ENCODE measurements around the gene ADM2. TPM values are rescaled to one million over a fixed set of nuclear protein-coding genes. Genes with fewer than 3 reads are reported as not detected.

ADM2 gene
- total and polyA plus RNA-seq, 2 of the 13 experiments (the other 11 are each of a cell fraction or from before 2014, with no cell fraction given) = 1.2 to 3.0 TPM

- TF ChIP-seq ZNF160 (CRISPR knock-in tag; IDR thresholded peaks at IDR 0.05) (0 out of 2 replicates have a peak, but pooled peaks have one; percentile 24), ZNF530 (CRISPR knock-in tag; IDR thresholded peaks at IDR 0.05; ENCODE audit: low read depth) (0 out of 2 replicates have a peak, but pooled peaks have one; percentile 56), SMAD9 (CRISPR knock-in tag; IDR thresholded peaks at IDR 0.05) (no peak), ZNF24 (IDR thresholded peaks at IDR 0.05) (no peak), ZNF788 (CRISPR knock-in tag; IDR thresholded peaks at IDR 0.05; ENCODE audit: borderline replicate concordance) (0 out of 2 replicates have a peak, but pooled peaks have one; percentile 40), ZNF737 (CRISPR knock-in tag; IDR thresholded peaks at IDR 0.05; ENCODE audit: borderline replicate concordance) (0 out of 2 replicates have a peak, but pooled peaks have one; percentile 26), ZNF891 (CRISPR knock-in tag; IDR thresholded peaks at IDR 0.05) (0 out of 2 replicates have a peak, but pooled peaks have one; percentile 27), AKAP8 (CRISPR knock-in tag; IDR thresholded peaks at IDR 0.05) (peak; percentile 89)
Measured at GRCh38 chr22:50445071-50445879, 36.1 kb upstream of the ADM2 start (continued).

DNA sequence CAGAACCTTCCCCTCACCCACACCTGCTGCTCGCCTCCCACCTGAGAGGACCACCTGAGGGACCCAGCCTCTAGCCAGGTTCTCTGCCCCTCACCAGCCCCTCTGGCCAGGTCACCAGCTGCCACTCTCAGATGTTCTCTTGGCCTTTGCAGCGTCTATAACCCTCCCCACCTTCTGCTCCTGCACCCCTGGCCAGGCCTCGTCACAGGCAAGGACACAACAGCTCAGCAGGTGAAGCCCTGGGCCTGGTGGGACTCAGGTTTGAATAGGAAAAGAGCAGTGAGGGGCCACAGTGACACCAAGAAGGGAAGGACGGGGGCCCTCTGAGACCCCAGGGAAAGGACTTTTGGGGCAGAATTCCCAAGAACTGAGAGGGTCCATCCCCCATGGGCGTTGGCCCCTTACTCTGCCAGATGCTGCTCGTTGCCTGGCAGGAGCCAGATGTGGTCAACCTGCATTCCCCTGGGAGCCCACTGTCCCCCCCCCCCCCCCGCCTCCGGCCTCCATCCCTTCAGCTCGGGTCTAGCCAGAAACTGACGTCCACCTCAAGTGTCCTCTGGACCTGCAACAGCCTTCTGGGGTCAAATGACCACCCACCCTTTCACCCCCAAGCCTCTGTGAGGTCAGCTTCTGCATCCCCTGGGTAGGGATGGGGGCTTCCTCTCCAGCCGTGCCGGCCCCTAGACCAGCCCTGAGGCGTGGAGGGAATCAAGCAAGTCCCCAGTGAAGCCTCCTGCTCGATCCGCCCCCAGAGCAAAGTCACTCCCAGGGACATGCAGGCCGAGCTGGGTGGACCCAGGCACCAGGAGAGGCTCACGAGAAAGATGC is 35.2 kb upstream of the ADM2 start:
- H3K4me2 ChIP-seq (ENCODE audit: low read depth, low read length) = no peak overlapping the region
- no TSS peak for BruUV-seq (replicated peaks)
- H2AFZ ChIP-seq (ENCODE audit: low read length) = no peak overlapping the region
- peaks cover 26 to 40% of the 10 kb centered on the region in 2 experiments; a peak in 4 of 5 replicates for H3K36me3 ChIP-seq (replicated peaks in 1 of 2; ENCODE audit: control insufficient read depth in 1 of 2, insufficient read depth in 2 of 2, low read length in 2 of 2)
- H4K20me1 ChIP-seq (ENCODE audit: insufficient read depth, low read length) = peaks cover 4% of the 10 kb centered on the region; the same call in 1 of the 2 replicates
- ChIA-PET CTCF (ENCODE audit: low intra/inter-chr PET ratio, low total read pairs) (no interaction called here), POLR2A (no interaction called here)
- no peaks in the 10 kb centered on the region for H3K27me3 ChIP-seq (ENCODE audit: control insufficient read depth in 1 of 2, insufficient read depth in 2 of 2, low read length in 2 of 2)
- H3K4me3 ChIP-seq (replicated peaks in 1 of 3; ENCODE audit: insufficient read depth in 1 of 3, low read depth in 2 of 3, low read length in 3 of 3) = no peak overlapping the region
- intact Hi-C loops (cut with micrococcal nuclease; ENCODE audit: unreplicated experiment) = no loop called here
- no peak overlapping the region for H3K9ac ChIP-seq (ENCODE audit: insufficient read depth, low read depth, low read length)
- DNase-seq (ENCODE audit: low spot score) (no peak), ATAC-seq (peak; percentile 3; the same call in 2 of the 3 replicates), FAIRE-seq (no peak)
- WGBS (ENCODE audit: low lambda C conversion rate) = 94% methylated on average over 16 of the region's 17 CpGs
- no peaks in the 10 kb centered on the region for H3K79me2 ChIP-seq (ENCODE audit: insufficient read depth, low read length)
- in situ Hi-C loops (cut with HindIII; ENCODE audit: extremely low pct_ligation_motif_present, low pct_unique_long_range_greater_than_20kb) = no loop called here
- no peak overlapping the region for H3K27ac ChIP-seq (ENCODE audit: extremely low read length, insufficient read depth, low read length)
- H3K4me1 ChIP-seq (ENCODE audit: insufficient read depth, low read length) = no peaks in the 10 kb centered on the region; the same call in 1 of the 2 replicates
- H3K9me3 ChIP-seq (ENCODE audit: low read length) = no peaks in the 10 kb centered on the region
- TF ChIP-seq ZNF160 (CRISPR knock-in tag; IDR thresholded peaks at IDR 0.05) (0 out of 2 replicates have a peak, but pooled peaks have one; percentile 4), RBM22 (optimal IDR thresholded peaks at IDR 0.05; ENCODE audit: low read length) (peak; percentile 91), CEBPB (IDR thresholded peaks at IDR 0.05; ENCODE audit: borderline replicate concordance, low read depth, low read length) (no peak), POLR2G (IDR thresholded peaks at IDR 0.05; ENCODE audit: low read depth, low read length) (peak; percentile 67; the same call in 1 of the 2 replicates), POLR2AphosphoS5 (IDR thresholded peaks at IDR 0.05; ENCODE audit: low read depth, low read length) (peak; percentile 51; the same call in 1 of the 2 replicates), ZNF724P (CRISPR knock-in tag; IDR thresholded peaks at IDR 0.05; ENCODE audit: borderline replicate concordance) (no peak)
- TF ChIP-seq, protein P1, sequence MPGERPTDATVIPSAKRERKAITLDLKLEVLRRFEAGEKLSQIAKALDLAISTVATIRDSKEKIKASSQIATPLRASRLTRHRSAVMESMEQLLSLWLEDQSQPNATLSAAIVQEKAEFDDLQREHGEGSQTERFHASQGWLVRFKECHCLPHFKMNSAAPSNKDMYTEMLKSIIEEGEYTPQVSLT (CRISPR knock-in tag; IDR thresholded peaks at IDR 0.05; ENCODE audit: borderline replicate concordance, low read depth) = no peak
- TF ChIP-seq, protein P2, sequence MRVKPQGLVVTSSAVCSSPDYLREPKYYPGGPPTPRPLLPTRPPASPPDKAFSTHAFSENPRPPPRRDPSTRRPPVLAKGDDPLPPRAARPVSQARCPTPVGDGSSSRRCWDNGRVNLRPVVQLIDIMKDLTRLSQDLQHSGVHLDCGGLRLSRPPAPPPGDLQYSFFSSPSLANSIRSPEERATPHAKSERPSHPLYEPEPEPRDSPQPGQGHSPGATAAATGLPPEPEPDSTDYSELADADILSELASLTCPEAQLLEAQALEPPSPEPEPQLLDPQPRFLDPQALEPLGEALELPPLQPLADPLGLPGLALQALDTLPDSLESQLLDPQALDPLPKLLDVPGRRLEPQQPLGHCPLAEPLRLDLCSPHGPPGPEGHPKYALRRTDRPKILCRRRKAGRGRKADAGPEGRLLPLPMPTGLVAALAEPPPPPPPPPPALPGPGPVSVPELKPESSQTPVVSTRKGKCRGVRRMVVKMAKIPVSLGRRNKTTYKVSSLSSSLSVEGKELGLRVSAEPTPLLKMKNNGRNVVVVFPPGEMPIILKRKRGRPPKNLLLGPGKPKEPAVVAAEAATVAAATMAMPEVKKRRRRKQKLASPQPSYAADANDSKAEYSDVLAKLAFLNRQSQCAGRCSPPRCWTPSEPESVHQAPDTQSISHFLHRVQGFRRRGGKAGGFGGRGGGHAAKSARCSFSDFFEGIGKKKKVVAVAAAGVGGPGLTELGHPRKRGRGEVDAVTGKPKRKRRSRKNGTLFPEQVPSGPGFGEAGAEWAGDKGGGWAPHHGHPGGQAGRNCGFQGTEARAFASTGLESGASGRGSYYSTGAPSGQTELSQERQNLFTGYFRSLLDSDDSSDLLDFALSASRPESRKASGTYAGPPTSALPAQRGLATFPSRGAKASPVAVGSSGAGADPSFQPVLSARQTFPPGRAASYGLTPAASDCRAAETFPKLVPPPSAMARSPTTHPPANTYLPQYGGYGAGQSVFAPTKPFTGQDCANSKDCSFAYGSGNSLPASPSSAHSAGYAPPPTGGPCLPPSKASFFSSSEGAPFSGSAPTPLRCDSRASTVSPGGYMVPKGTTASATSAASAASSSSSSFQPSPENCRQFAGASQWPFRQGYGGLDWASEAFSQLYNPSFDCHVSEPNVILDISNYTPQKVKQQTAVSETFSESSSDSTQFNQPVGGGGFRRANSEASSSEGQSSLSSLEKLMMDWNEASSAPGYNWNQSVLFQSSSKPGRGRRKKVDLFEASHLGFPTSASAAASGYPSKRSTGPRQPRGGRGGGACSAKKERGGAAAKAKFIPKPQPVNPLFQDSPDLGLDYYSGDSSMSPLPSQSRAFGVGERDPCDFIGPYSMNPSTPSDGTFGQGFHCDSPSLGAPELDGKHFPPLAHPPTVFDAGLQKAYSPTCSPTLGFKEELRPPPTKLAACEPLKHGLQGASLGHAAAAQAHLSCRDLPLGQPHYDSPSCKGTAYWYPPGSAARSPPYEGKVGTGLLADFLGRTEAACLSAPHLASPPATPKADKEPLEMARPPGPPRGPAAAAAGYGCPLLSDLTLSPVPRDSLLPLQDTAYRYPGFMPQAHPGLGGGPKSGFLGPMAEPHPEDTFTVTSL (CRISPR knock-in tag; IDR thresholded peaks at IDR 0.05; ENCODE audit: borderline replicate concordance) = no peak

Measured in HepG2 (cell line).